KMS-11 (cell line): ENCODE data around the gene ISL1.

Experiments
- H2AFZ ChIP-seq: fragments of 200-600 bp; sonication (generic); 2 replicates; pipeline ENCODE4 v1.6.1; 2016; ENCODE audit warnings: antibody characterized with exemption, mixed run types, low read depth
- H3K27ac ChIP-seq: fragments of 200-600 bp; sonication (generic); 2 replicates; pipeline ENCODE4 v1.6.1; 2016; ENCODE audit warnings: mild to moderate bottlenecking, mixed run types
- H3K27me3 ChIP-seq: fragments of 200-600 bp; sonication (generic); 2 replicates; pipeline ENCODE4 v1.6.1; 2017; ENCODE audit warnings: mild to moderate bottlenecking, low read depth, mixed run types, moderate library complexity; ENCODE audit not compliant: insufficient read depth
- H3K36me3 ChIP-seq: fragments of 200-600 bp; sonication (generic); 2 replicates; pipeline ENCODE4 v1.6.1; 2017; ENCODE audit warnings: mild to moderate bottlenecking, mixed run types; ENCODE audit not compliant: insufficient read depth
- H3K4me1 ChIP-seq: fragments of 200-600 bp; sonication (generic); 2 replicates; pipeline ENCODE4 v1.6.1; 2016; ENCODE audit warnings: mild to moderate bottlenecking, low read depth, mixed run types; ENCODE audit not compliant: poor library complexity, severe bottlenecking
- H3K4me2 ChIP-seq: fragments of 200-600 bp; sonication (generic); 2 replicates; pipeline ENCODE4 v1.7.0; 2016; ENCODE audit warnings: mild to moderate bottlenecking, mixed run types
- H3K4me3 ChIP-seq: fragments of 200-600 bp; sonication (generic); IDR thresholded peaks from 2 replicates; pipeline ENCODE4 v1.6.1; 2017; ENCODE audit warnings: low read depth, low read length, mixed read lengths; ENCODE audit not compliant: insufficient read depth
- H3K79me2 ChIP-seq: fragments of 200-600 bp; sonication (generic); 2 replicates; pipeline ENCODE4 v1.6.1; 2016; ENCODE audit warnings: low read depth, mixed run types; ENCODE audit not compliant: insufficient read depth
- H3K9ac ChIP-seq: fragments of 200-600 bp; sonication (generic); 2 replicates; pipeline ENCODE4 v1.6.1; 2016; ENCODE audit warnings: mild to moderate bottlenecking, mixed run types
- H4K20me1 ChIP-seq: fragments of 200-600 bp; sonication (generic); 2 replicates; pipeline ENCODE4 v1.6.1; 2016; ENCODE audit warnings: mild to moderate bottlenecking, mixed run types; ENCODE audit not compliant: insufficient read depth
- TF ChIP-seq, protein P1 (sequence below): fragments of 200-600 bp; sonication (generic); conservative IDR thresholded peaks from 2 replicates; pipeline ENCODE4 v1.6.1; 2017; ENCODE audit warnings: low read depth, mild to moderate bottlenecking, antibody characterized with exemption, low read length, moderate library complexity, mixed read lengths

The ISL1 gene

GRCh38 chr5:51396797-51397196 is 13.5 kb downstream of the ISL1 start:
- Histone ChIP-seq H3K9ac (no peak overlapping the region), H3K27ac (no peak overlapping the region), H2AFZ (no peak overlapping the region), H3K79me2 (no peaks in the 10 kb centered on the region), H3K4me2 (no peak overlapping the region), H3K27me3 (no peaks in the 10 kb centered on the region), H3K4me1 (no peaks in the 10 kb centered on the region), H3K4me3 (no peak overlapping the region), H3K36me3 (no peaks in the 10 kb centered on the region; the same call in 1 of the 2 replicates), H4K20me1 (no peaks in the 10 kb centered on the region)
- TF ChIP-seq, protein P1, sequence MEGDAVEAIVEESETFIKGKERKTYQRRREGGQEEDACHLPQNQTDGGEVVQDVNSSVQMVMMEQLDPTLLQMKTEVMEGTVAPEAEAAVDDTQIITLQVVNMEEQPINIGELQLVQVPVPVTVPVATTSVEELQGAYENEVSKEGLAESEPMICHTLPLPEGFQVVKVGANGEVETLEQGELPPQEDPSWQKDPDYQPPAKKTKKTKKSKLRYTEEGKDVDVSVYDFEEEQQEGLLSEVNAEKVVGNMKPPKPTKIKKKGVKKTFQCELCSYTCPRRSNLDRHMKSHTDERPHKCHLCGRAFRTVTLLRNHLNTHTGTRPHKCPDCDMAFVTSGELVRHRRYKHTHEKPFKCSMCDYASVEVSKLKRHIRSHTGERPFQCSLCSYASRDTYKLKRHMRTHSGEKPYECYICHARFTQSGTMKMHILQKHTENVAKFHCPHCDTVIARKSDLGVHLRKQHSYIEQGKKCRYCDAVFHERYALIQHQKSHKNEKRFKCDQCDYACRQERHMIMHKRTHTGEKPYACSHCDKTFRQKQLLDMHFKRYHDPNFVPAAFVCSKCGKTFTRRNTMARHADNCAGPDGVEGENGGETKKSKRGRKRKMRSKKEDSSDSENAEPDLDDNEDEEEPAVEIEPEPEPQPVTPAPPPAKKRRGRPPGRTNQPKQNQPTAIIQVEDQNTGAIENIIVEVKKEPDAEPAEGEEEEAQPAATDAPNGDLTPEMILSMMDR: no peak

- Histone ChIP-seq H3K4me3 (no peak overlapping the region), H3K9ac (no peak overlapping the region), H3K36me3 (no peaks in the 10 kb centered on the region; the same call in 1 of the 2 replicates), H2AFZ (no peak overlapping the region), H3K4me2 (no peak overlapping the region), H4K20me1 (no peaks in the 10 kb centered on the region), H3K79me2 (no peaks in the 10 kb centered on the region), H3K27me3 (no peaks in the 10 kb centered on the region), H3K27ac (no peak overlapping the region), H3K4me1 (no peaks in the 10 kb centered on the region)
- TF ChIP-seq, protein P1: no peak
Observed at GRCh38 chr5:51397996-51398395, 14.7 kb downstream of the ISL1 start.

DNA sequence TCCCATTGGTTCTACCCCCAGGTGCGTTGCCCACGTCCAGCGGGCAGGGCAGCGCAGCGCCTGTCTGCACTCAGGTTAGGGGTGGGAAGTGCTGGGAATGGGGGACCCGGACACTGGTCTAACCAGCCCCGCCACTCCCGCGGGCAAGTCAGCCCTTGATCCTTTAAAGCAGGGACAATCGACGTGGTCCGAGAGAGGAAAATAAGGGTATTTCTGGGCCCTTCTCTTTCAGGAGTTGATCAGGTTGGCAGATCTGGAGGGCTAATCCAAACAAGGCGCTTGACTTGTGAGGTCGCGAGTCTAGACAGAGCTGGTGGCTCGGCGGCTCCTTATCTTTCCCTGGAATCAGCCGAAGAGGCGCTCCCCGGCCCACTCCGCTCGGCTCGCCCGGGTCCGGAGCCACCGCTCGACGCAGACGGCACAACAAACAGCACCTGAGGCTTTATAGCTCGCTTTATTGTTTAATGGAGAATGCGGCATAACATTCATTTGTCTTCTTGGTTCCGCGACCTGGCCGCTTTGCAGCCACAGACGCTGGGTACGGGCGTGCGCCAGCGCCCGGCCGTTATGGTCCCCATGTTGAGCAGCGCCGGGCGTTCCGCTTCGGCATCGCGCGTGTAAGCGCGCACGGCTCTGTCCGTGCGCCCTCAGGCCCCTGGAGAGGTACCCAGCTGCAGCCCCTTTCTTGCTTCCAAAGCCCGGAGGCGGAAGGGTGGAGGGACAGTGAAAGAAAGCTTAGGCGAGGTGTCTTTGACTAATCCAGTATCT is 15.8 kb downstream of the ISL1 start:
- no peaks in the 10 kb centered on the region; the same call in 1 of the 2 replicates for H3K36me3 ChIP-seq
- no peak overlapping the region for H3K27ac ChIP-seq
- no peak overlapping the region for H3K4me2 ChIP-seq
- no peaks in the 10 kb centered on the region for H3K79me2 ChIP-seq
- TF ChIP-seq, protein P1: no peak
- H3K4me3 ChIP-seq: no peak overlapping the region
- no peaks in the 10 kb centered on the region for H3K4me1 ChIP-seq
- H2AFZ ChIP-seq: no peak overlapping the region
- no peak overlapping the region for H3K9ac ChIP-seq
- no peaks in the 10 kb centered on the region for H4K20me1 ChIP-seq
- H3K27me3 ChIP-seq: no peaks in the 10 kb centered on the region

- Histone ChIP-seq H2AFZ (no peak overlapping the region), H4K20me1 (no peaks in the 10 kb centered on the region), H3K4me1 (no peaks in the 10 kb centered on the region), H3K36me3 (no peaks in the 10 kb centered on the region; the same call in 1 of the 2 replicates), H3K4me3 (no peak overlapping the region), H3K9ac (no peak overlapping the region), H3K4me2 (no peak overlapping the region), H3K27me3 (no peaks in the 10 kb centered on the region), H3K79me2 (no peaks in the 10 kb centered on the region), H3K27ac (no peak overlapping the region)
- TF ChIP-seq, protein P1: no peak
Observed at GRCh38 chr5:51399643-51400006, 16.4 kb downstream of the ISL1 start.
